Chondrocyte (in vitro differentiated cells): ENCODE results near the gene SGPP2. TPM values are rescaled to one million over a fixed set of nuclear protein-coding genes. Genes with fewer than 3 reads are reported as not detected.

Experiments used
- DNase-seq: peaks from one replicate; pipeline ENCODE4 v3.0.0; 2021; ENCODE audit warnings: mixed read lengths, low spot score
- H3K27ac Mint-ChIP-seq: one replicate; pipeline ENCODE4 v1.8.0; 2021; ENCODE audit warnings: mild to moderate bottlenecking, moderate library complexity, mixed read lengths; ENCODE audit not compliant: unreplicated experiment
- H3K27me3 Mint-ChIP-seq: 2 replicates; pipeline ENCODE4 v1.8.0; 2021; ENCODE audit warnings: low read depth, mixed read lengths
- H3K36me3 Mint-ChIP-seq: 2 replicates; pipeline ENCODE4 v1.8.0; 2021; ENCODE audit warnings: low read depth, mixed read lengths
- H3K4me1 Mint-ChIP-seq: 2 replicates; pipeline ENCODE4 v1.8.0; 2021; ENCODE audit warnings: low read depth, mild to moderate bottlenecking, mixed read lengths
- H3K4me3 Mint-ChIP-seq: one replicate; pipeline ENCODE4 v1.8.0; 2021; ENCODE audit warnings: mild to moderate bottlenecking, moderate library complexity, mixed read lengths; ENCODE audit not compliant: unreplicated experiment
- H3K9me3 Mint-ChIP-seq: 2 replicates; pipeline ENCODE4 v1.8.0; 2021; ENCODE audit warnings: low read depth, mixed read lengths
- total RNA-seq: library from RNA; stranded (reverse); gene quantifications from 3 replicates; pipeline ENCODE4 v1.2.1, GENCODE V29; 2021
- TF ChIP-seq, protein P1 (sequence below): fragments of 200-600 bp; sonication (generic); IDR thresholded peaks from 2 replicates; pipeline ENCODE4 v1.5.0; 2021; ENCODE audit warnings: antibody characterized with exemption, mild to moderate bottlenecking, moderate library complexity

SGPP2 gene
- total RNA-seq, 1 donor from 2014 or later = not detected

DNA sequence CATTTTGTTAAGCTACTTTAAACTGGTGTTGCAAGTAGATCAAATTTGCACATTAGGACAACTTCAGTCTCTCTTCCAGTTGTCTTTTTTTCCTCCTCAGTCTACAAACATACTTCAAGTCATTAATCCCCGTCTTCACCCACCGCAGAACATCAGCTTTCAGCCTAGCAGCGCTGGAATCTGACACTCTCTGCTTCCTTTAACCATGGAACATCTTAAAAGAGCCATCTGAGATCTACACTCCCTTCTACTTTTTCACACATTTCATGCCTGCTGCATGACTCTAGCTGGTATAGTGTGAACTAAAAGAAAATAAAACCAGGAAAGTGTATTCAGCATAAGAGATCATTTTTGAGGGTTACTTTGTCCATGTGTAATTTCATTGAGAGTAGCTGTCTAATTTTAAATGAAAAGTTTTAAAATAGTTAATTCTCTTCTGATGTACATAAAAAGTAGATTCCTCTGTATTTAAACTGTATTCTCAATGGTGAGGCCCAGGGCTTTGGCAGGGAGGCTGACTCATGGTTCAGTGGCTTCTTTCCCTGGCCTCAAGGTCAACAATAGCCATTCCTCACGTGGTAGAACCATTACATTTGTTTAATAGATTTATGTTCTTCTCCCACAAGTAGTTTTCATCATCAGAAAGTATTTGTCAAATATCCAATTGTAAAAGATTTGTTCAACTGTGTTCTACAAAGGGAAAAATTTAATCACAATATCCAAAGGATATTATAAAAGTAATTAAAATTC, 16.5 kb downstream of the SGPP2 start:
- Mint-ChIP-seq H3K27ac (peak overlapping the region; percentile 65), H3K9me3 (no peaks in the 10 kb centered on the region), H3K4me1 (peaks cover 12% of the 10 kb centered on the region), H3K36me3 (no peaks in the 10 kb centered on the region), H3K4me3 (no peak overlapping the region), H3K27me3 (peaks cover 2% of the 10 kb centered on the region)
- DNase-seq = no peak
- TF ChIP-seq, protein P1, sequence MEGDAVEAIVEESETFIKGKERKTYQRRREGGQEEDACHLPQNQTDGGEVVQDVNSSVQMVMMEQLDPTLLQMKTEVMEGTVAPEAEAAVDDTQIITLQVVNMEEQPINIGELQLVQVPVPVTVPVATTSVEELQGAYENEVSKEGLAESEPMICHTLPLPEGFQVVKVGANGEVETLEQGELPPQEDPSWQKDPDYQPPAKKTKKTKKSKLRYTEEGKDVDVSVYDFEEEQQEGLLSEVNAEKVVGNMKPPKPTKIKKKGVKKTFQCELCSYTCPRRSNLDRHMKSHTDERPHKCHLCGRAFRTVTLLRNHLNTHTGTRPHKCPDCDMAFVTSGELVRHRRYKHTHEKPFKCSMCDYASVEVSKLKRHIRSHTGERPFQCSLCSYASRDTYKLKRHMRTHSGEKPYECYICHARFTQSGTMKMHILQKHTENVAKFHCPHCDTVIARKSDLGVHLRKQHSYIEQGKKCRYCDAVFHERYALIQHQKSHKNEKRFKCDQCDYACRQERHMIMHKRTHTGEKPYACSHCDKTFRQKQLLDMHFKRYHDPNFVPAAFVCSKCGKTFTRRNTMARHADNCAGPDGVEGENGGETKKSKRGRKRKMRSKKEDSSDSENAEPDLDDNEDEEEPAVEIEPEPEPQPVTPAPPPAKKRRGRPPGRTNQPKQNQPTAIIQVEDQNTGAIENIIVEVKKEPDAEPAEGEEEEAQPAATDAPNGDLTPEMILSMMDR = no peak

DNA sequence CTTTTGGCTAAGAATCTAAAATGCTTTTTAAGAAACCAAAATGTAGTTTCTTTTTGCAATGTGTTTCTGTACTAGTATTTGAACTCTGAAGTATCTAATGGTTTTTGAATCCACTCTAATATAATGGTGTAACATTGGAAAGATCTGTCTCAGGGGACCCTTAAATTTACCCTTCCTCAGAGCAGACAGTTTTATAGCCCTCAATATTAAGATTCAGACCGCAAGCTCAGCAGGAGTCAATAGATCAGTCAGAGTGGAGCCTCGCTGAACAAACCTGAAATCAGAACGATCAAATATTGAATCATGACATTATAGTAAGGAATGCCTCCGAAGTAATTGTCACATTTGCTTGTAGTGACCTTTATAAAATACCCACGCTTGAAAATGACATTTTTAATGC, 18.3 kb downstream of the SGPP2 start:
- Mint-ChIP-seq H3K9me3 (no peaks in the 10 kb centered on the region), H3K36me3 (no peaks in the 10 kb centered on the region), H3K4me3 (no peak overlapping the region), H3K4me1 (peaks cover 12% of the 10 kb centered on the region), H3K27me3 (peaks cover 4% of the 10 kb centered on the region), H3K27ac (no peak overlapping the region)
- TF ChIP-seq, protein P1 = no peak
- no peak for DNase-seq

DNA sequence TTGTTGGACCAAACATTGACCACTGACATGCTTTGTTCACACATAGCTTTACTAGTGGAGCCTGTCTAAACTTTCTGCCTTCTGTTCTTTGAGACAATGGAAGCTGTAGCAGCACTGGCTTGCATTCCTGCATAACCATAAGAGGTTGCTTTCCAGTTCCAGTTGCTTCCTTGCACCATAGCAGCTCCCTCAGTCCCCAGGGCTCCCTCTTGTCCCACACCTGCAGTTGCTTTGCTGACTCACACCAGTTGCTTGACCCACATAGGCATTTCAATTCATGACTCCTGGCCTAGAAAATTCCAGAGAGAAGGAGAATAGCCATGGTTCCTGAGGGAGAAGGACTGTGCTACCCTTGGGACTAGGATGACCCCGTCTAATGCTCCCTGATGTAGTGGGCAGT, 20.9 kb downstream of the SGPP2 start:
- Mint-ChIP-seq H3K27ac (no peak overlapping the region), H3K27me3 (peaks cover 9% of the 10 kb centered on the region)

DNA sequence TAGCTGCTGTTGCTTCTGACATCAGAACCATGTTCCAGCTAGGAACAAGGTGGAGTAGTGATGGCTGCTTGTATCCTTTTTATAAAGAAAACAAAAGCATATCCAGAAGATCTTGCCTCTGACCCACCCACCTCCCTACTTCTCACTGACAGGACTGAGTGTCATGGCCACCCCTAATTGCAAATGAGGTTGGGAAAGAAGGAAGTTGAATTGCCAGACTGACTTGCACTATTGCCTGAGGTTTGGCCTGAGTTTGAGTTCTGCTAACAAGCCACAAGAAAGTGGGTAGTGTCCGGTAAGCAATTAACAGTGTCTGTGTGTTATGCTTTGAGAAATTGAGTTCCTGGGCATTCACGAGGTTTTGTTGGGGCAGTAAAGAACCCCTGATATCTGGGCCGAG, 22.8 kb downstream of the SGPP2 start:
- TF ChIP-seq, protein P1 = no peak
- no peak overlapping the region for H3K27ac Mint-ChIP-seq
- DNase-seq = no peak
- H3K9me3 Mint-ChIP-seq = no peaks in the 10 kb centered on the region
- peaks cover 19% of the 10 kb centered on the region for H3K27me3 Mint-ChIP-seq
- no peak overlapping the region for H3K4me3 Mint-ChIP-seq
- no peaks in the 10 kb centered on the region for H3K36me3 Mint-ChIP-seq
- peaks cover 6% of the 10 kb centered on the region for H3K4me1 Mint-ChIP-seq

More for the DNA sequence above, 20.9 kb downstream of the SGPP2 start:
- Mint-ChIP-seq H3K9me3 (no peaks in the 10 kb centered on the region), H3K4me1 (peaks cover 15% of the 10 kb centered on the region), H3K36me3 (no peaks in the 10 kb centered on the region), H3K4me3 (no peak overlapping the region)
- no peak for DNase-seq
- TF ChIP-seq, protein P1 = no peak

DNA sequence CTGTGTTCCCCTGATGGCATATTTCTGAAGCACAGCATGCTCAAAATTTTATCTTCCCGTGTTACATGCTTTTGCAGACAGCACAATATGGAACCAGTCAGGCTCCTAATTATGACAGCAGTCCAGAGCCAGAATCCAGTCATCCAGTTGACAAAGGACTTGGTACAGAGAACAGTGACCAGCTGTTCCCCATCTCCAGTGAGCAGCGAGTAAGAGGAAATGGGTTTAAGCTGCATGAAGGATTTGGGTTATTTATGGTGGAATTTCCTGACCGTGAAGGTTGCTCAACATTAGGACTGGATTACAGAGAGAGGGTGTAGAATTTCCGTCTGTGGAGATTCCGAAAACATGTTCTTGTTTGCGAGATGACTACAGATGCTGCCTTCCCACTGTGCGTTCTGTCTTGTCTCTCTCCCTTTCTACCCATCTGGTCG, 24.4 kb downstream of the SGPP2 start:
- peaks cover 6% of the 10 kb centered on the region for H3K4me1 Mint-ChIP-seq
- H3K4me3 Mint-ChIP-seq = no peak overlapping the region
- H3K27me3 Mint-ChIP-seq = peaks cover 23% of the 10 kb centered on the region
- DNase-seq = no peak
- no peaks in the 10 kb centered on the region for H3K36me3 Mint-ChIP-seq
- no peaks in the 10 kb centered on the region for H3K9me3 Mint-ChIP-seq
- TF ChIP-seq, protein P1 = no peak
- H3K27ac Mint-ChIP-seq = peak overlapping the region; percentile 50
